ENCODE measurements around the gene CDH3.

CDH3 gene

DNA sequence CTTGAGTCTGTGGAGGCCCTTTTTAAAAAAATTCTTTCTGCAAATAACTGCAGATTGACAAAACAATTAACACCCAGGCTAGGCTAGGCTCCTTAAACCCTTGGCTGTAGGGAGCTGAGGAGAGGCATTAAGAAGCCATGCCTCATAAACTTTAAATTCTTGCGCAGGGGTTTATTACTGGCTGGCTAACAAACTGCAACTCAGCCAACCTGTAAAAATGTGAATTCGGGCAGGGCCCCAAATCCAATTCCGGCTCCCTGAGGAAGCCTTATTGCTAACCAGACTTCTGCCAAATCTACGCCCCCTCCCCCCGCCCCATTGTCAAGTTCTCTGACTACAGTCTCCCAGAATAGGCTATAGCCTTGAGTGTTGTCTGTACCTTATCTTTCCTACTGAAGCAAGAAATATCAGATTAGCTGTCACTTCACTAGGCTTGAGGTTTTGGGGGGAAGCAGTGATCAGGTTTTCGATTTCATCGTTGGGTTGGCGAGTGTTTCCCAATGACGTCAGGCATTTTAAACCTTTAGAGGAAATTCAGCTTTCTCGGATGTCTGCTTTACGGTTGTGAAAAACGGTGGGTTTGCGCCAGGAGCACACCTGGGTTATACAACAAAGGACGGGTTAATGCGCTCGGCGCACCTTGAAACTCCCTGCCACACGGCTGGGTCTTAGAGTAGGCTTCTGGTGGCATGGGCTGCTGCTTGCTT lies 2.0 kb downstream of the CDH3 start:
- in situ Hi-C loops (cut with MboI; ENCODE audit: low sequenced_read_pairs): no loop called here

DNA sequence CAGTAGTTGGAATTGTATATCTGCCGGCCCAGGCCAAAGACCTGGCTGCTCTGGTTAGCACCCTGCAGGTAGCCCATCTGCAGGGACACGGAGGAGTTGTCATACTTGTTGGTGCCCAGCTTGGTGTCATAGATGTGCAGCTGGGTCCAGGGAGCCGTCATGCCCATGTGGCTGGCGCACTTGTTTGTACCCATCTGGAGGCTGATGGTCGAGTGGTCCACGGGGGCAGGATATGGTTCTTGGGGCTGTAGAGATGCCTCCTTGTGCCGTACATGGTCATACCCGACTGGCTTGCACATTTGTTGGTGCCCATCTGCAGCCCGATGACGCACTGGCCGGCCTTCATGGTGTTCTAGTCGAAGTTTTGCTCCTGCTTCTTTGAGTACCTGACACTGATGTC lies 6.0 kb downstream of the CDH3 start:
- in situ Hi-C loops (cut with MboI; ENCODE audit: low sequenced_read_pairs): no loop called here

DNA sequence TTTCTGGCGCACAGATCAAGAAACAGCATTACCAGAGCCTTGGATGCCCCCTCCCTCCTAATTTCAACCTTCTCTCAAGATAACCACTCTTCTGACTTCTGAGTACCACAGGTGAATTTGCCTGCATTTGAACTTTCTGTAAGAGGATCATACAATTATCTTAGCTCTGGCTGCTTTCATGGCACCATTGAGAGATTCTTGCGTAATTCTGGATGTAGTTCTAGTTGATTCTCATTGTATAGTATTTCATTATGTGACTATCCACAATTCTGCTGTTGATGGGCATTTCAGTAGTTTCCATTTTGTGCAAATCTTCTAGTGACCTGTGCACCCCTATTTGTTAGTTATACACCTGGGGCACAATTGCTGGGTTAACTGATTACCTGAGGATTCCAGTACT lies 7.5 kb downstream of the CDH3 start:
- in situ Hi-C loops (cut with MboI; ENCODE audit: low sequenced_read_pairs): no loop called here

GRCh38 chr16:68655806-68656205 lies 10.7 kb downstream of the CDH3 start:
- in situ Hi-C loops (cut with MboI; ENCODE audit: low sequenced_read_pairs): no loop called here

DNA sequence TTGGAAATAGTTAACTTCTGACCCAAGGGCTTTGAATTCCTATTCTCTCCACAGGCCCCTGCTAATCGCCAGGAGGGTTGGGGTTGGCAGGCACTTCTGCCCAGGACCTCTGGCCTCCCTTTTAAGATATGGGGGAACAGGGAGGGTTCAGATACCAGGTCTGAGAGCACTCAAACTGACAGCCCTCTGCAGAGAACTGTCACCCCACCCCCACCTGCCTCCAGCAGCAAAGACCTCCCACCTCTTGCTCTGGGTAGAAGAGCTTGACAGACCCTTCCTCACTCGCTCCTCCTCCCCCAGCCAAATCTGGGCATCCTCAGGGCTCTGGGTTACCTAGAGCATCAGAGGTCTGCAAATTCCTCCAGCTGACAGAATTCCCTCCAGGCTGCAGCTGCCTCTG lies 11.6 kb downstream of the CDH3 start:
- in situ Hi-C loops (cut with MboI; ENCODE audit: low sequenced_read_pairs): no loop called here

GRCh38 chr16:68658341-68658973 lies 13.3 kb downstream of the CDH3 start:
- in situ Hi-C loops (cut with MboI; ENCODE audit: low sequenced_read_pairs): no loop called here

GRCh38 chr16:68658974-68659360 lies 13.9 kb downstream of the CDH3 start:
- in situ Hi-C loops (cut with MboI; ENCODE audit: low sequenced_read_pairs): no loop called here

DNA sequence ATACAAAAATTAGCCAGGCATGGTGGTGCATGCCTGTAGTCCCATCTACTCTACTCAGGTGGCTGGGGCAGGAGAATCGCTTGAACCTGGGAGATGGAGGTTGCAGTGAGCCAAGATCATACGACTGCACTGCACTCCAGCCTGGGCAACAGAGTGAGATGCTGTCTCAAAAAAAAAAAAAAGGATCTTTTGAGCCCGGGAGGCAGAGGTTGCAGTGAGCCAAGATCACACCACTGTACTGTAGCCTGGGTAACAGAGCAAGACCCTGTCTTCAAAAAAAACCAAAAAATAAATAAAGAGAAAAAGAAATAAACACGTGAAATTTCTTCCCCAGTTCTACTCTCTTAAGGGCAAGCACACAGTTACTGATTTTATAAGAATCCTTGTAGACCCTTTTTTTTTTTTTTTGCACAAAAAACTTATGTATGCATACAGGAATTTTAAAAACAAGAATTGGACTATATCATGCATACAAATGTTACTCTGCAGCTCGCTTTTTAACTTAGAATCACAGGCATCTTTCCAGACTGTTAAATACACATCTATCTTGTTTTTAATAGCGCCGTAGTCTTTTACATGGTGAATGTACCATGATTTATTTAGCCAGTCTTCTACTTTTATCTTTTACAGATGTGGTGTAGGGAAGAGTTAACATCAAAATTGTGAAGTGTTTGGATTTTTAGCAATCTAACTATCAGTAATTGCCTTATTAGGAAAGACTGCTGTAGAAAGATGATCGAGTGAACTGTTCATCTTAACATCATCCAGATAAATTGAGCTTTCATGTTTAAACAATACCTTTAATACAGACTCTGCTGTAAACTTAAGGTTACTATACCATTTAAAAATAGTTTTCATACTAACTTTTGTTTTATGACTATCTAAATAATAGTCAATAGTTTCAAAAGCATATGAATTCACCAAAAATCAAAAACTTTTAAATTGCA lies 14.6 kb downstream of the CDH3 start:
- in situ Hi-C loops (cut with MboI; ENCODE audit: low sequenced_read_pairs): no loop called here

GRCh38 chr16:68660359-68660795 lies 15.3 kb downstream of the CDH3 start:
- in situ Hi-C loops (cut with MboI; ENCODE audit: low sequenced_read_pairs): no loop called here

DNA sequence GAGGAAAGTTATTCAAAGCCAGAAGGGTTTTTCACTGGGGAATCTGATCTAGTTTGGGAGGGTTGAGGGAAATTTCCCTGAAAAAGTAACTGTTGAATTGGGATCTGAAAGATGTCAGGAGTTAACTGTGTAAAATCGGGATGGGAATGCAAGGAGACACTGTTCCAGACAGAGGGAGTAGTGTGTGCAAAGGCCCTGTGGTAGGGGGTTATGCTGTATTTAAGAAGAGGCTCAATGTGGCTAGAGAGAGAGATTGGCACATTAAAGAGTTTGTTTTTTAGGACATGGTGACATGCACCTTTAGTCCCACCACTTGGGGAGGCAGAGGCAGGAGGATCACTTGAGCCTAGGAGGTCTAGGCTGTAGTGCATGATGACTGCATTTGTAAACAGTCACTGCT lies 16.9 kb downstream of the CDH3 start:
- in situ Hi-C loops (cut with MboI; ENCODE audit: low sequenced_read_pairs): no loop called here

- in situ Hi-C loops (cut with MboI; ENCODE audit: low sequenced_read_pairs): no loop called here
Measured at GRCh38 chr16:68664297-68664696, 19.2 kb downstream of the CDH3 start.

DNA sequence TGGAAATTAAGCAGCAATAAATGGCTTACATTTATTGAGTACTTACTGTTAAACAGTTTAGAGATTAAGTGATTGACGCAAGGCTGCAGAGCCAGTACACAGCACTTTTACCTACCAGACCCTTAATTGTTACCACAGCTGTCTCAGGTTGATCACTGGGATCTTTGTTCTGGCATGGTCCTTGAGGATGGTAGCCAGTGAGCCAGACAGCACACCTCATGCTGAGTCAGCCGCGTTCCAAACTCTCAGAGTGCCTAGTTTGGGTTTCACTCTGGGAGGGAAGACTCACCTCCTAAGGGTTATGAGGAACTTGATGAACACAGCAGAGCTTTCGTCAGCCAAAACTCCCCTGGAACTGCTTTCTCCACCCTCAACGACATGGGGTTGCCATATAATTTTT lies 20.4 kb downstream of the CDH3 start:
- in situ Hi-C loops (cut with MboI; ENCODE audit: low sequenced_read_pairs): no loop called here

- in situ Hi-C loops (cut with MboI; ENCODE audit: low sequenced_read_pairs): no loop called here
Measured at GRCh38 chr16:68668266-68668665, 23.2 kb downstream of the CDH3 start.

DNA sequence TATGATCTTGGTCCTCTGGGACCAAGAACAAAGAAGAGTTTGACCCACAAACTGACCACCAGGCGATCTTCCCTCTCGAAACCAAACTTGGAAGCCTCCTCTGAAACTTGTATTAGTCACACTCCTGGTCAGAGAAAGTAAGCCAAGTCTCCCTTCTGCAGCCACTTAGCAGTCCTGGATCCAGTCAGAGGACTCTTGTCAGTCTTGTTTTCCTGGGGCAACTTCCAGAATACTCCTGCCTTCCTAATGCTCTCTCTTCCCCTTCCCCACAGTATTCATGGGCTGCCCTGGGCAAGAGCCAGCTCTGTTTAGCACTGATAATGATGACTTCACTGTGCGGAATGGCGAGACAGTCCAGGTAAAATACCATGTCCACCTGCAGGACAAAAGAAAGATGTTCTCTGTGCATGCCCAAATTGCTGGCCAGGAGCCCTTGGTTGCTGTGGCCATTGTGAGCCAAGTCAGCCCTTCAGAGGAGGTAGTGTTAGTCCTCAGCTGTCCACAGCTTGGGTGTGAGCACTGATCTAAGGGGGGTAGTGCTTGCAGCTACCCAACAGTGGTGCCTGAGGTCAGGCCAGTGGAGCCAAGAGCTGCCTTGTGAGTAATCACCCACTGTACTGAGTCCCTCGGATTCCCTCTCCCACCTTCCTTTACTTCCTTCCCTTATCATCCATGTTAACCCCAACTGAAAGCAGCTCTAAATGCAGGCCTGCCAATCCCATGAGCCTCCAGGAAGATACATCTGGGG lies 31.2 kb downstream of the CDH3 start:
- in situ Hi-C loops (cut with MboI; ENCODE audit: low sequenced_read_pairs): no loop called here

DNA sequence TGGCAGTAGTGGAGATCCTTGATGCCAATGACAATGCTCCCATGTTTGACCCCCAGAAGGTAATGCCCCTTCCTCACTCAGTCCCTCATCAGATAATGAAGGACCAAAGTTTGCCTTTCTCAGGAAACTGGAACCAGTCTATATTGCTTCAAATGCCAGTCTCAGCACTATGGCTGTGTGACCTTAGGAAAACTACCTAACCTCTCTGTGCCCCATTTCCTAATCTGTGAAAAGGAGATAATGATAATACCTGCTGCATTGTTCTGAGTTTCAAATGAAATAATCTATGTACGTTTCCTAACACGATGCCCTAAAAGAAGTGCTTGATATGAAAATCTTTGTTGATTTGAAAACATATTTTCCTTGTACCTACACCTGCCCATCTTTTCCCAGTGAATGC lies 35.9 kb downstream of the CDH3 start:
- in situ Hi-C loops (cut with MboI; ENCODE audit: low sequenced_read_pairs): no loop called here

DNA sequence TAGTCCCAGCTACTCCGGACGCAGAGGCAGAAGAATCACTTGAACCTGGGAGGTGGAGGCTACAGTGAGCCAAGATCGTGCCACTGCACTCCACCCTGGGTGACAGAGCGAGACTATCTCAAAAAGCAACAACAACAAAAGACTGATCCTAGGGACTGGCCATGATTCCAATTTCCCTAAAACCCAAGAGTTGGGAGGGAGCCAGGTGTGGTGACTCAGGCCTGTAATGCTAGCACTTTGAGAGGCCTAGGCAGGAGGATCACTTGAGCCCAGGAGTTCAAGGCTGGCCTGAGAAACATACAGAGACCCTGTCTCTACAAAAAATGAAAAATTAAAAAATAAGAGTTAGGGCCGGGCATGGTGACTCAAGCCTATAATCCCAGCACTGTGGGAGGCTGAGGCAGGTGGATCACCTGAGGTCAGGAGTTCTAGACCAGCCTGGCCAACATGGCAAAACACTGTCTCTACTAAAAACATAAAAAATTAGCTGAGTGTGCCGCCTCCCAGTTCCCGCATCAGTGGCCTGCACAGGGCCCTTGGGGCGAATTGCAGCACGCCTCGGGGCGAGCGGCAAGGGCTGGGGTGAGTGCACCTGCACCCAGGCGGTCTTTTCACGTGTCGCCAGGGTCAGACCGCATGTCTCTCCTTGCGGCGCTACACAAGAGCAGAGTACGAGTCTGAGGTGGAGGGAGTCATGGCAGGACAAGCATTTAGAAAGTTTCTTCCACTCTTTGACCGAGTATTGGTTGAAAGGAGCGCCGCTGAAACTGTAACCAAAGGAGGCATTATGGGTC lies 40.8 kb downstream of the CDH3 start:
- in situ Hi-C loops (cut with MboI; ENCODE audit: low sequenced_read_pairs): no loop called here

- in situ Hi-C loops (cut with MboI; ENCODE audit: low sequenced_read_pairs): no loop called here
Measured at GRCh38 chr16:68686905-68687304, 41.8 kb downstream of the CDH3 start.

DNA sequence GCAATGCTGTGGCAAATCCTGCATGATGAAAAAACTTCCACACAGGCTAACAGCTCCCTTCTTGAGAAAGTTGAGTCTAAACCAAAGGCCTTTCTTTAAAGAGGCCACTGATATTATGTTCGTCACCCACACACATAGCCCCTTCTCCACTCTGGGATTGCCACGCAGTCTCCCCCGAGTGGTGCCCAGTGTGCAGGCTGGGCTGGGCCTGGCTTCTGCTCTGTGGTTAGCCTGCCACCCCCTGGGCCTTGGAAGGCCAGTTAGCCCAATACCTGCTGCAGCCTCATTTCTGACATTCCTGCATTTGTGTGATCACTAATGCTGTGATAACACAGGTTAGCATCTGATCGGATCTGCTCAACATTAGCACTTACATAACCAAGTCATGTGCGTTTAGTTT lies 44.8 kb downstream of the CDH3 start:
- in situ Hi-C loops (cut with MboI; ENCODE audit: low sequenced_read_pairs): no loop called here

- in situ Hi-C loops (cut with MboI; ENCODE audit: low sequenced_read_pairs): no loop called here
Measured at GRCh38 chr16:68695575-68695974, 50.5 kb downstream of the CDH3 start.

- in situ Hi-C loops (cut with MboI; ENCODE audit: low sequenced_read_pairs): no loop called here
Measured at GRCh38 chr16:68696514-68696913, 51.4 kb downstream of the CDH3 start.

All from HL-60/S4 treated with retinoic acid at 250 ng/mL for 4 days and 3 days (cell line).